ENCODE results near the gene COL27A1.

Gene COL27A1

GRCh38 chr9:114359801-114360200, 204.5 kb downstream of the COL27A1 start:
- no peak for DNase-seq (ENCODE audit: low read depth in 2 of 2)

- no peak for DNase-seq (ENCODE audit: low read depth in 2 of 2)
These were observed 206.2 kb downstream of the COL27A1 start for GRCh38 chr9:114361542-114361941.
